ENCODE measurements around the gene ABCC2.

The ABCC2 gene

GRCh38 chr10:99784727-99785441 is 2.4 kb downstream of the ABCC2 start:
- no peak overlapping the region for H3K4me3 ChIP-seq (ENCODE audit: low read depth, low read length)
- no peak for TF ChIP-seq CTCF (IDR thresholded peaks at IDR 0.05; ENCODE audit: control insufficient read depth, extremely low read depth, insufficient read depth)
- no peak for DNase-seq (ENCODE audit: low read depth)

GRCh38 chr10:99785646-99786045 is 3.2 kb downstream of the ABCC2 start:
- DNase-seq (ENCODE audit: low read depth) = no peak
- no peak for TF ChIP-seq CTCF (IDR thresholded peaks at IDR 0.05; ENCODE audit: control insufficient read depth, extremely low read depth, insufficient read depth)
- no peak overlapping the region for H3K4me3 ChIP-seq (ENCODE audit: low read depth, low read length)

GRCh38 chr10:99787311-99787710 is 4.9 kb downstream of the ABCC2 start:
- no peak overlapping the region for H3K4me3 ChIP-seq (ENCODE audit: low read depth, low read length)
- TF ChIP-seq CTCF (IDR thresholded peaks at IDR 0.05; ENCODE audit: control insufficient read depth, extremely low read depth, insufficient read depth) = no peak
- DNase-seq (ENCODE audit: low read depth) = no peak

GRCh38 chr10:99787782-99788445 is 5.5 kb downstream of the ABCC2 start:
- no peak for DNase-seq (ENCODE audit: low read depth)
- no peak for TF ChIP-seq CTCF (IDR thresholded peaks at IDR 0.05; ENCODE audit: control insufficient read depth, extremely low read depth, insufficient read depth)
- no peak overlapping the region for H3K4me3 ChIP-seq (ENCODE audit: low read depth, low read length)

GRCh38 chr10:99788598-99789256 is 6.3 kb downstream of the ABCC2 start:
- no peak overlapping the region for H3K4me3 ChIP-seq (ENCODE audit: low read depth, low read length)
- no peak for DNase-seq (ENCODE audit: low read depth)
- no peak for TF ChIP-seq CTCF (IDR thresholded peaks at IDR 0.05; ENCODE audit: control insufficient read depth, extremely low read depth, insufficient read depth)

GRCh38 chr10:99791831-99792230 is 9.4 kb downstream of the ABCC2 start:
- H3K4me3 ChIP-seq (ENCODE audit: low read depth, low read length) = no peak overlapping the region
- DNase-seq (ENCODE audit: low read depth) = no peak
- TF ChIP-seq CTCF (IDR thresholded peaks at IDR 0.05; ENCODE audit: control insufficient read depth, extremely low read depth, insufficient read depth) = no peak
